MM.1S (cell line): ENCODE data around the gene IL1RAPL2.

ENCODE experiments used
- EZH2 ChIP-seq: fragments of 300-600 bp; sonication (generic); optimal IDR thresholded peaks from 2 replicates; pipeline ENCODE3; 2017; ENCODE audit warnings: low read depth, mild to moderate bottlenecking, antibody characterized with exemption, low read length, mixed read lengths
- EZH2phosphoT487 ChIP-seq: fragments of 300-600 bp; sonication (generic); IDR thresholded peaks from 2 replicates; pipeline ENCODE4 v1.6.1; 2018; ENCODE audit warnings: antibody characterized with exemption, low read length
- TF ChIP-seq, protein P1 (sequence below): fragments of 300-600 bp; sonication (generic); IDR thresholded peaks from 2 replicates; pipeline ENCODE4 v1.5.1; 2016; ENCODE audit warnings: antibody characterized with exemption, low read length, mixed read lengths

DNA sequence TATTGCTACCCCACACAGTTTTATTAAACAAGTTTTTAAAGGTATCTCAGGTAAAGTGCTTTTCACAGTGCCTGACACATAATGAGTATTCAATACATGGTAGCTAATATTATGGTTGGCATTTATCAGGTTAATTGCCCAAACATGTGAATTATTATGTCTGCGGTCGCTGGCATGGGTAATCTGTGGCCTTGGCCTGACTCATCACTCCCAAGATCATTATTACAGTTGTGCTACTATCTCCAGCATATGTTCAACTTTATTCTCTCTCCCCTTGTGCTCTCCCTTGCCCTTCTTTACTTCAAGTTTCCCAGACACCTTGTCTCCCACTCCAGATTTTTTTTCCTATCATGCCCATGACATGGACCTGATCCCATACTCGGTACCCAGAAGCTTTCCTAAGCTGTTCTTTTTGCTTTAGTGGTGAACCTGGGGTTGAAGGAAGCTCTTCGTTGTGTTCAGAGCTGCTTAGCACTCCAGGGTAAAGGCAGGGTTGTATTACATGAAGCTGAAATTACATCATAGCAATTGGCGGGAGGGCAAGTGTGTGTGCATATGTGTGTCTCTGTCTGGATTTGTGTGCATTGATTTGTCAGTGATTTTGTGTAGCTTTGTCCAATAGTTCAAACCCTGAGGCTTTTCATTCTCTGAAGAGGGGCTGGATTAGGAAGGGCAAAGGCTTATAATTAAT, 1079.8 kb downstream of the IL1RAPL2 start:
- TF ChIP-seq, protein P1, sequence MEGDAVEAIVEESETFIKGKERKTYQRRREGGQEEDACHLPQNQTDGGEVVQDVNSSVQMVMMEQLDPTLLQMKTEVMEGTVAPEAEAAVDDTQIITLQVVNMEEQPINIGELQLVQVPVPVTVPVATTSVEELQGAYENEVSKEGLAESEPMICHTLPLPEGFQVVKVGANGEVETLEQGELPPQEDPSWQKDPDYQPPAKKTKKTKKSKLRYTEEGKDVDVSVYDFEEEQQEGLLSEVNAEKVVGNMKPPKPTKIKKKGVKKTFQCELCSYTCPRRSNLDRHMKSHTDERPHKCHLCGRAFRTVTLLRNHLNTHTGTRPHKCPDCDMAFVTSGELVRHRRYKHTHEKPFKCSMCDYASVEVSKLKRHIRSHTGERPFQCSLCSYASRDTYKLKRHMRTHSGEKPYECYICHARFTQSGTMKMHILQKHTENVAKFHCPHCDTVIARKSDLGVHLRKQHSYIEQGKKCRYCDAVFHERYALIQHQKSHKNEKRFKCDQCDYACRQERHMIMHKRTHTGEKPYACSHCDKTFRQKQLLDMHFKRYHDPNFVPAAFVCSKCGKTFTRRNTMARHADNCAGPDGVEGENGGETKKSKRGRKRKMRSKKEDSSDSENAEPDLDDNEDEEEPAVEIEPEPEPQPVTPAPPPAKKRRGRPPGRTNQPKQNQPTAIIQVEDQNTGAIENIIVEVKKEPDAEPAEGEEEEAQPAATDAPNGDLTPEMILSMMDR = no peak
- TF ChIP-seq EZH2 = no peak
- TF ChIP-seq EZH2phosphoT487 = no peak
